Neuronal stem cell (in vitro differentiated cells): ENCODE data around the gene FBXL20.
A peak's percentile ranks its signal among the peaks of the same experiment; 100 is the strongest.

Experiments
- DNase-seq: peaks from one replicate; pipeline ENCODE4 v3.0.0-alpha.2; 2013; ENCODE audit warnings: low spot score
- H2AFZ ChIP-seq: one replicate; pipeline ENCODE4 v1.6.1; 2013; ENCODE audit warnings: mild to moderate bottlenecking, low read length, inconsistent platforms
- H2AK5ac ChIP-seq: 2 replicates; pipeline ENCODE4 v1.6.1; 2013; ENCODE audit warnings: low read depth, mild to moderate bottlenecking, inconsistent platforms, low read length, moderate library complexity, mixed read lengths
- H2BK120ac ChIP-seq: 2 replicates; pipeline ENCODE4 v1.6.1; 2013; ENCODE audit warnings: low read depth, mild to moderate bottlenecking, inconsistent platforms, low read length, moderate library complexity, mixed read lengths
- H2BK12ac ChIP-seq: one replicate; pipeline ENCODE4 v1.6.1; 2013; ENCODE audit warnings: low read length, inconsistent platforms
- H2BK15ac ChIP-seq: 2 replicates; pipeline ENCODE4 v1.6.1; 2013; ENCODE audit warnings: mild to moderate bottlenecking, low read length, inconsistent platforms, mixed read lengths
- H2BK5ac ChIP-seq: one replicate; pipeline ENCODE4 v1.6.1; 2013; ENCODE audit warnings: inconsistent platforms, mild to moderate bottlenecking, low read length, moderate library complexity
- H3K14ac ChIP-seq: one replicate; pipeline ENCODE4 v1.6.1; 2013; ENCODE audit warnings: low read length, inconsistent platforms
- H3K18ac ChIP-seq: 2 replicates; pipeline ENCODE4 v1.6.1; 2013; ENCODE audit warnings: low read length, inconsistent platforms
- H3K23ac ChIP-seq: 2 replicates; pipeline ENCODE4 v1.6.1; 2013; ENCODE audit warnings: low read depth, mild to moderate bottlenecking, mixed read lengths, low read length, inconsistent platforms; ENCODE audit not compliant: poor library complexity
- H3K27ac ChIP-seq: replicated peaks from 3 replicates; pipeline ENCODE4 v1.5.1; 2013; ENCODE audit warnings: low read length, inconsistent platforms
- H3K27me3 ChIP-seq, 3 experiments: 2 replicates each; pipeline ENCODE4 v1.6.1; 2013; ENCODE audit warnings: low read length in 3 of 3, mild to moderate bottlenecking in 2 of 3, inconsistent platforms in 1 of 3, low read depth in 1 of 3, mixed read lengths in 1 of 3, moderate library complexity in 1 of 3; ENCODE audit not compliant: control insufficient read depth in 3 of 3, insufficient read depth in 3 of 3
- H3K36me3 ChIP-seq, 2 donors: replicated peaks in 1 of 2; 2 replicates each; pipeline ENCODE4 v1.6.1; 2013; ENCODE audit warnings: low read length in 2 of 2; ENCODE audit not compliant: control insufficient read depth in 2 of 2, insufficient read depth in 2 of 2
- H3K4ac ChIP-seq: 2 replicates; pipeline ENCODE4 v1.6.1; 2013; ENCODE audit warnings: inconsistent platforms, mild to moderate bottlenecking, low read length, moderate library complexity
- H3K4me1 ChIP-seq, 2 donors: 1 replicate in 1 of 2; 2 replicates in 1 of 2; pipeline ENCODE4 v1.6.1; 2013; ENCODE audit warnings: low read length in 2 of 2, low read depth in 1 of 2; ENCODE audit not compliant: control insufficient read depth in 2 of 2, insufficient read depth in 1 of 2
- H3K4me2 ChIP-seq: one replicate; pipeline ENCODE4 v1.6.1; 2013; ENCODE audit warnings: mild to moderate bottlenecking, low read length, inconsistent platforms; ENCODE audit not compliant: insufficient read depth, poor library complexity, severe bottlenecking
- H3K4me3 ChIP-seq, 2 donors: 2 replicates each; pipeline ENCODE4 v1.5.1; 2013; ENCODE audit warnings: low read length in 2 of 2, mild to moderate bottlenecking in 2 of 2, inconsistent platforms in 1 of 2, moderate library complexity in 1 of 2
- H3K79me1 ChIP-seq: one replicate; pipeline ENCODE4 v1.6.1; 2013; ENCODE audit warnings: low read depth, mild to moderate bottlenecking, inconsistent platforms, low read length, moderate library complexity
- H3K9ac ChIP-seq: one replicate; pipeline ENCODE4 v1.6.1; 2013; ENCODE audit warnings: mild to moderate bottlenecking, low read depth, low read length, inconsistent platforms; ENCODE audit not compliant: poor library complexity
- H3K9me3 ChIP-seq, 2 donors: replicated peaks in 1 of 2; 2 replicates each; pipeline versions ENCODE3 to v1.6.1; 2013; ENCODE audit warnings: low read length in 2 of 2, mild to moderate bottlenecking in 2 of 2, inconsistent platforms in 1 of 2, low read depth in 1 of 2, mixed read lengths in 1 of 2, moderate library complexity in 1 of 2; ENCODE audit not compliant: control insufficient read depth in 2 of 2, insufficient read depth in 1 of 2
- H4K8ac ChIP-seq: one replicate; pipeline ENCODE4 v1.6.1; 2013; ENCODE audit warnings: low read depth, mild to moderate bottlenecking, inconsistent platforms, low read length, moderate library complexity
- H4K91ac ChIP-seq: one replicate; pipeline ENCODE4 v1.6.1; 2013; ENCODE audit warnings: low read length, low read depth, mild to moderate bottlenecking, inconsistent platforms; ENCODE audit not compliant: poor library complexity
- WGBS, 2 donors: extraction: QIAGEN DNeasy Blood & Tissue Kit; methylation state at CpG; one replicate each; pipeline ENCODE4 v1.1.7; 2013; ENCODE audit warnings: missing lambda C conversion rate in 2 of 2, mixed read lengths in 1 of 2; ENCODE audit not compliant: insufficient read length in 2 of 2, insufficient replicate concordance in 1 of 2; ENCODE audit errors: extremely low coverage in 2 of 2; 5-methylcytosine and 5-hydroxymethylcytosine counted together

FBXL20 gene

DNA sequence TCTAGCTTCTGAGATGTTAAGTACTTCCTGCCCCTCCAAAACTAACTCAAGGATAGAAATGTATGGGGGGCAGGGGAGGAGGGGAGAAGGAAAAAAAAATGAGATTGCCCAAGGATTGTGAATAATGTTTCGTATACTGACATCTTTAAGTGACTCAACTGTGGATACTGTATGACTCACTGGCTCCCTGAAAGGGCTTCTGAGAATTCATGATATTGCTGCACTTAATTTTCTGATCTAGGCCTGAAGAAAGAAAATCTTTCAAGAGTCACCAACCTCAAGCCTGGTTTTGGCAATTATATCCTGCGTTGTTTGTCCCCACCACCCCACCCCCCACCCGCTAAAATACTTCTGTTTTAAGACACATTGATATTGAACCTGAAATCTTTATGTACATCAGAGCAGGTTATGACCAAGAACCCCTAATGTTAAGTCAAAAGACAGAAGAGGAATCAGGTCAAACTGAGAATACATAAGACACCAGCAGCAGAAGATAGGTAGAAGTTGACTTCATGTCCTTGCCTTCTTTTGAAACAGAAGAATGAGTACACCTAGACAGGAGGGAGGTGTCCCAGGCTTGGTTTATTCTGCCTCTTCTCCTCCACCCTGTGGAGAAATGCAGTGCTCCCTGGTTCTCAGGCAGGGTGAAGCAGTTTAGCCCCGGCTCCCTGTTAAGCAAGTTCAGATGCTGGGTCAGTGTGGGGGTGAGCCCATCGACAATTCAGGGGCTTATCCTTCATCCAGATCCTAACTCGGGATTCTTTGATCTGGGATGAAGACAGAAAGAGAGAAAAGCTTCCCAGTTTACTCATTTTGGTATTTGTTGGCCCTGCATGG, 3.3 kb upstream of the FBXL20 start:
- Histone ChIP-seq H2AK5ac (no peak overlapping the region), H3K4ac (no peak overlapping the region), H3K9ac (no peak overlapping the region), H3K14ac (no peak overlapping the region), H2BK120ac (no peak overlapping the region), H3K4me2 (no peak overlapping the region), H4K91ac (no peak overlapping the region), H2BK5ac (no peak overlapping the region), H3K4me3 (no peak overlapping the region), H2AFZ (no peak overlapping the region), H4K8ac (no peak overlapping the region), H2BK15ac (no peak overlapping the region), H3K18ac (no peak overlapping the region), H3K27me3 (no peaks in the 10 kb centered on the region), H3K79me1 (peaks cover 6% of the 10 kb centered on the region), H3K36me3 (peaks cover 24 to 54% of the 10 kb centered on the region in 2 donors), H3K23ac (no peak overlapping the region), H3K27ac (no peak overlapping the region), H2BK12ac (no peak overlapping the region), H3K4me1 (peaks cover 0 to 3% of the 10 kb centered on the region in 2 donors), H3K9me3 (no peaks in the 10 kb centered on the region)
- DNase-seq, result no peak
- WGBS, 2 donors, result no CpG with 5 or more reads among the region's 6 CpGs

GRCh38 chr17:39402890-39403605, 1.6 kb upstream of the FBXL20 start:
- H3K27me3 ChIP-seq, result no peaks in the 10 kb centered on the region
- no peaks in the 10 kb centered on the region for H3K9me3 ChIP-seq
- H3K27ac ChIP-seq, result no peak overlapping the region
- no peak overlapping the region for H2AFZ ChIP-seq
- no peak overlapping the region for H2BK120ac ChIP-seq
- H2BK12ac ChIP-seq, result no peak overlapping the region
- H3K4ac ChIP-seq, result no peak overlapping the region
- DNase-seq, result no peak
- H3K14ac ChIP-seq, result no peak overlapping the region
- peaks cover 8 to 37% of the 10 kb centered on the region in 2 donors for H3K36me3 ChIP-seq
- H3K79me1 ChIP-seq, result peaks cover 6% of the 10 kb centered on the region
- H2AK5ac ChIP-seq, result no peak overlapping the region
- no peak overlapping the region for H3K4me3 ChIP-seq
- WGBS, 2 donors, result no CpG with 5 or more reads among the region's 22 CpGs
- H4K91ac ChIP-seq, result no peak overlapping the region
- H2BK5ac ChIP-seq, result no peak overlapping the region
- H3K4me2 ChIP-seq, result no peak overlapping the region
- no peak overlapping the region for H3K18ac ChIP-seq
- no peak overlapping the region for H4K8ac ChIP-seq
- no peak overlapping the region for H2BK15ac ChIP-seq
- H3K9ac ChIP-seq, result no peak overlapping the region
- H3K23ac ChIP-seq, result no peak overlapping the region
- peaks cover 0 to 3% of the 10 kb centered on the region in 2 donors for H3K4me1 ChIP-seq

GRCh38 chr17:39402244-39402889, 941 bp upstream of the FBXL20 start:
- no peak overlapping the region for H2BK120ac ChIP-seq
- no peak overlapping the region for H3K27ac ChIP-seq
- H3K14ac ChIP-seq, result no peak overlapping the region
- H3K4me2 ChIP-seq, result peak overlapping the region; percentile 93
- H3K18ac ChIP-seq, result peak overlapping the region; percentile 90
- H2BK12ac ChIP-seq, result no peak overlapping the region
- no peaks in the 10 kb centered on the region for H3K9me3 ChIP-seq
- H4K8ac ChIP-seq, result peak overlapping the region; percentile 65
- H2BK5ac ChIP-seq, result peak overlapping the region; percentile 90
- H3K4ac ChIP-seq, result no peak overlapping the region
- H4K91ac ChIP-seq, result no peak overlapping the region
- H2AFZ ChIP-seq, result peak overlapping the region; percentile 97
- WGBS, 2 donors, result no CpG with 5 or more reads among the region's 53 CpGs
- no peak overlapping the region for H3K23ac ChIP-seq
- H3K9ac ChIP-seq, result peak overlapping the region; percentile 95
- peak overlapping the region; percentile 96 to 99 for H3K4me3 ChIP-seq
- peaks cover 0 to 3% of the 10 kb centered on the region in 2 donors for H3K4me1 ChIP-seq
- peaks cover under 1 to 30% of the 10 kb centered on the region in 2 donors for H3K36me3 ChIP-seq
- H3K79me1 ChIP-seq, result peaks cover 6% of the 10 kb centered on the region
- no peak overlapping the region for H2AK5ac ChIP-seq
- no peak overlapping the region for H2BK15ac ChIP-seq
- H3K27me3 ChIP-seq, result no peaks in the 10 kb centered on the region
- peak; percentile 92 for DNase-seq
